ENCODE data around the gene SCUBE1.

DNA sequence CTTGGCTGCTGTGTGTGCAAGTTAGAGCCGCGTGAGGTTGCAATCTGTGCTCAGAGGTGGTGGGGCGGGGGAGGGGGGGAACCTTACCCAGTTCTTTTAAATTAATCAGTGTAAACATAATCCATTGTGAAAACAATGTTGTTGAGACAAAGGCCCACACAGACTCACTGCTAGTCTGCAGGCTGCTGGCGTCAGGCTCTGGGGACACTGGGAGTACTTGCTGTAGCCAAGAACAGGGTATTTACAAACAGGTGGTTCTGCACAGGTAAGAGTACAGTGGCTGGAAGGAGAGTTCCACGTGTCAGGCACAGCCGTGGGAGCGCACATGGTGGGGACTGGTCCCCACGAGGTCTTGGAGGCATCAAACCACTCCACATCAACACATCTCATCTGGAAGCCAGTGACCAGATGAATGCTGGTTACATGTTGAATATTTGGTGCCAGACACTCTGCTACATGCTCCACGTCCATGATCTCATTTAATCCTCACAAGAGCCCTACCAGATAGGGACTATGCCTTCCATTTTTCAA lies 27.4 kb downstream of the SCUBE1 start:
- no peak for TF ChIP-seq POLR2AphosphoS2 (IDR thresholded peaks at IDR 0.05; ENCODE audit: low read depth, low read length)
- TF ChIP-seq, protein P1, sequence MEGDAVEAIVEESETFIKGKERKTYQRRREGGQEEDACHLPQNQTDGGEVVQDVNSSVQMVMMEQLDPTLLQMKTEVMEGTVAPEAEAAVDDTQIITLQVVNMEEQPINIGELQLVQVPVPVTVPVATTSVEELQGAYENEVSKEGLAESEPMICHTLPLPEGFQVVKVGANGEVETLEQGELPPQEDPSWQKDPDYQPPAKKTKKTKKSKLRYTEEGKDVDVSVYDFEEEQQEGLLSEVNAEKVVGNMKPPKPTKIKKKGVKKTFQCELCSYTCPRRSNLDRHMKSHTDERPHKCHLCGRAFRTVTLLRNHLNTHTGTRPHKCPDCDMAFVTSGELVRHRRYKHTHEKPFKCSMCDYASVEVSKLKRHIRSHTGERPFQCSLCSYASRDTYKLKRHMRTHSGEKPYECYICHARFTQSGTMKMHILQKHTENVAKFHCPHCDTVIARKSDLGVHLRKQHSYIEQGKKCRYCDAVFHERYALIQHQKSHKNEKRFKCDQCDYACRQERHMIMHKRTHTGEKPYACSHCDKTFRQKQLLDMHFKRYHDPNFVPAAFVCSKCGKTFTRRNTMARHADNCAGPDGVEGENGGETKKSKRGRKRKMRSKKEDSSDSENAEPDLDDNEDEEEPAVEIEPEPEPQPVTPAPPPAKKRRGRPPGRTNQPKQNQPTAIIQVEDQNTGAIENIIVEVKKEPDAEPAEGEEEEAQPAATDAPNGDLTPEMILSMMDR (IDR thresholded peaks at IDR 0.05 in 2 of 3, conservative IDR thresholded peaks at IDR 0.05 in 1 of 3; ENCODE audit: control insufficient read depth in 2 of 3, extremely low read depth in 1 of 3, insufficient read depth in 1 of 3, low read depth in 3 of 3, low read length in 3 of 3): no peak

All from GM12878 (cell line).